ENCODE results near the gene PIP4K2C.
"Not testable (repeated sequence)": the region's sequence is repeated elsewhere in the genome, so short reads cannot be mapped to it uniquely, and the experiment has no call there.

Gene PIP4K2C

GRCh38 chr12:57627501-57628279 lies 36.7 kb downstream of the PIP4K2C start:
- TF ChIP-seq POLR2A (IDR thresholded peaks at IDR 0.05; ENCODE audit: low read depth, low read length): no peak
- TF ChIP-seq TAF1 (IDR thresholded peaks at IDR 0.05; ENCODE audit: borderline replicate concordance, low read depth, low read length): no peak
- TF ChIP-seq POLR2AphosphoS5 (IDR thresholded peaks at IDR 0.05; ENCODE audit: low read depth, low read length): no peak
- DNase-seq (ENCODE audit: insufficient read length): no peak
- FAIRE-seq: no peak

- no peak for FAIRE-seq
- TF ChIP-seq POLR2A (IDR thresholded peaks at IDR 0.05; ENCODE audit: low read depth, low read length) (no peak), POLR2AphosphoS5 (IDR thresholded peaks at IDR 0.05; ENCODE audit: low read depth, low read length) (no peak), TAF1 (IDR thresholded peaks at IDR 0.05; ENCODE audit: borderline replicate concordance, low read depth, low read length) (no peak)
- no peak for DNase-seq (ENCODE audit: insufficient read length)
Observed at GRCh38 chr12:57628280-57629191, 37.5 kb downstream of the PIP4K2C start.

GRCh38 chr12:57629897-57630471 lies 39.0 kb downstream of the PIP4K2C start:
- DNase-seq (ENCODE audit: insufficient read length) (no peak), FAIRE-seq (no peak)
- no peak for TF ChIP-seq TAF1 (IDR thresholded peaks at IDR 0.05; ENCODE audit: borderline replicate concordance, low read depth, low read length)
- TF ChIP-seq POLR2A (IDR thresholded peaks at IDR 0.05; ENCODE audit: low read depth, low read length): no peak
- no peak for TF ChIP-seq POLR2AphosphoS5 (IDR thresholded peaks at IDR 0.05; ENCODE audit: low read depth, low read length)

- DNase-seq (ENCODE audit: insufficient read length) (no peak), FAIRE-seq (no peak)
- TF ChIP-seq POLR2AphosphoS5 (IDR thresholded peaks at IDR 0.05; ENCODE audit: low read depth, low read length) (no peak), TAF1 (IDR thresholded peaks at IDR 0.05; ENCODE audit: borderline replicate concordance, low read depth, low read length) (no peak), POLR2A (IDR thresholded peaks at IDR 0.05; ENCODE audit: low read depth, low read length) (no peak)
Observed at GRCh38 chr12:57630891-57631433, 40.0 kb downstream of the PIP4K2C start.

GRCh38 chr12:57631566-57632072 lies 40.6 kb downstream of the PIP4K2C start:
- no peak for TF ChIP-seq POLR2AphosphoS5 (IDR thresholded peaks at IDR 0.05; ENCODE audit: low read depth, low read length)
- FAIRE-seq (no peak), DNase-seq (ENCODE audit: insufficient read length) (no peak)

GRCh38 chr12:57632073-57632957 lies 41.3 kb downstream of the PIP4K2C start:
- no peak for FAIRE-seq
- DNase-seq (ENCODE audit: insufficient read length): peak; percentile 16
- no peak for TF ChIP-seq TAF1 (IDR thresholded peaks at IDR 0.05; ENCODE audit: borderline replicate concordance, low read depth, low read length)
- TF ChIP-seq POLR2A (IDR thresholded peaks at IDR 0.05; ENCODE audit: low read depth, low read length): no peak
- TF ChIP-seq POLR2AphosphoS5 (IDR thresholded peaks at IDR 0.05; ENCODE audit: low read depth, low read length): no peak

GRCh38 chr12:57632958-57633840 lies 42.2 kb downstream of the PIP4K2C start, which contains the start of gene B4GALNT1:
TSS of gene B4GALNT1 (minus strand) at chr12:57633201. CDS start at chr12:57632132, 1,069 bp downstream.
- DNase-seq (ENCODE audit: insufficient read length) (peak; percentile 79), FAIRE-seq (peak; percentile 70)

GRCh38 chr12:57636731-57637130 lies 45.7 kb downstream of the PIP4K2C start:
- not testable (repeated sequence) for FAIRE-seq; DNase-seq (ENCODE audit: insufficient read length)

More at GRCh38 chr12:57632958-57633840, 42.2 kb downstream of the PIP4K2C start, which contains the start of gene B4GALNT1:
- TF ChIP-seq POLR2A (IDR thresholded peaks at IDR 0.05; ENCODE audit: low read depth, low read length) (no peak), POLR2AphosphoS5 (IDR thresholded peaks at IDR 0.05; ENCODE audit: low read depth, low read length) (no peak), TAF1 (IDR thresholded peaks at IDR 0.05; ENCODE audit: borderline replicate concordance, low read depth, low read length) (no peak)

GRCh38 chr12:57637364-57637763 lies 46.4 kb downstream of the PIP4K2C start:
- TF ChIP-seq POLR2AphosphoS5 (IDR thresholded peaks at IDR 0.05; ENCODE audit: low read depth, low read length): no peak
- no peak for TF ChIP-seq POLR2A (IDR thresholded peaks at IDR 0.05; ENCODE audit: low read depth, low read length)
- TF ChIP-seq TAF1 (IDR thresholded peaks at IDR 0.05; ENCODE audit: borderline replicate concordance, low read depth, low read length): no peak
- DNase-seq (ENCODE audit: insufficient read length) (no peak), FAIRE-seq (no peak)

- DNase-seq (ENCODE audit: insufficient read length) (no peak), FAIRE-seq (no peak)
- TF ChIP-seq TAF1 (IDR thresholded peaks at IDR 0.05; ENCODE audit: borderline replicate concordance, low read depth, low read length): no peak
- TF ChIP-seq POLR2A (IDR thresholded peaks at IDR 0.05; ENCODE audit: low read depth, low read length): no peak
- no peak for TF ChIP-seq POLR2AphosphoS5 (IDR thresholded peaks at IDR 0.05; ENCODE audit: low read depth, low read length)
Observed at GRCh38 chr12:57638096-57638495, 47.1 kb downstream of the PIP4K2C start.

All from GM12892 (cell line).